GM12874 (cell line): ENCODE measurements around the gene DIAPH2.

ENCODE experiments used
- CTCF ChIP-seq: IDR thresholded peaks from 2 replicates; pipeline ENCODE4 v1.5.1; 2011; ENCODE audit warnings: low read depth, mild to moderate bottlenecking, control low read depth, low read length, moderate library complexity; ENCODE audit not compliant: insufficient read depth

DIAPH2 gene

GRCh38 chrX:97026406-97026805, 341.8 kb downstream of the DIAPH2 start:
- TF ChIP-seq CTCF, result no peak

- TF ChIP-seq CTCF, result no peak
Measured at GRCh38 chrX:97027384-97027922, 342.8 kb downstream of the DIAPH2 start.

- TF ChIP-seq CTCF, result no peak
Measured at GRCh38 chrX:97030463-97030862, 345.8 kb downstream of the DIAPH2 start.

- no peak for TF ChIP-seq CTCF
Measured at GRCh38 chrX:97030947-97031346, 346.3 kb downstream of the DIAPH2 start.

GRCh38 chrX:97039363-97040029, 354.9 kb downstream of the DIAPH2 start:
- TF ChIP-seq CTCF, result no peak

- TF ChIP-seq CTCF, result no peak
Measured at GRCh38 chrX:97045470-97045869, 360.8 kb downstream of the DIAPH2 start.

- no peak for TF ChIP-seq CTCF
Measured at GRCh38 chrX:97046867-97047266, 362.2 kb downstream of the DIAPH2 start.
